ENCODE results near the gene PNPLA6.

The PNPLA6 gene

DNA sequence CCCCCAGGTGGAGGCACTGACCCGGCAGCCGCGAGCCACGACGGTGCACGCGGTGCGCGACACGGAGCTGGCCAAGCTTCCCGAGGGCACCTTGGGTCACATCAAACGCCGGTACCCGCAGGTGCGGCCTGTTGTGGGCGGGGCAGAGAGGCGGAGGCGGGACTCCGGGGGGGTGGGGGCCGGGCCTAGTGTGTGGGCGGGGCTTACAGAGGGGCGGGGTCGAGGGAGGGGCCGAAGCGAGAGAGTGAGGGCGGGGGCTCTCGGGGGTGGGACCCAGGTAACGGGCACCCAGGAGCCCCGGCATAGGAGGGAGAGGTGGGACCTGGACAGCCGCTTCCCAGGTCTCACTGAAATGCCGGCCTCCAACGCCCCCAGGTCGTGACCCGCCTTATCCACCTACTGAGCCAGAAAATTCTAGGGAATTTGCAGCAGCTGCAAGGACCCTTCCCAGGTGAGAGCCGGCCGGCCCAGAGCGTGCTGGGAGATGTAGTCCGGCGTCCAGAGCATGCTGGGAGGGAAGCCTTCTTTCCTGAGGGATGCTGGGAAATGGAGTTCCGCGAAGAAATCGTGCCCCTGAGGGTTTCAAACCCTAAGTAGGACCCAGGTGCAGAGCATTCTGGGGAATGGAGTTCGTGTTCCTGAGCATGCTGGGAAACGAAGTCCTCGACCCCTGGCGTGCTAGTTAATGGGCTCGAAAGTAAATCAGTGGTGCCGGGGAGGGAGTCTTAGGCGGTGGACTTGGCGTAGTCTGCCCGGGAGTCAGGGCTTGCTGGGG, 15.7 kb downstream of the PNPLA6 start:
- Histone ChIP-seq H3K4me2 (no peak overlapping the region), H3K27me3 (ENCODE audit: insufficient read depth, low read depth) (no peaks in the 10 kb centered on the region), H3K27ac (no peak overlapping the region), H3K79me2 (ENCODE audit: insufficient read depth, low read depth) (no peaks in the 10 kb centered on the region), H2AFZ (ENCODE audit: low read depth) (no peak overlapping the region), H4K20me1 (ENCODE audit: insufficient read depth) (no peaks in the 10 kb centered on the region), H3K4me3 (IDR thresholded peaks at IDR 0.05; ENCODE audit: insufficient read depth, low read depth, low read length) (no peak overlapping the region), H3K36me3 (ENCODE audit: insufficient read depth) (no peaks in the 10 kb centered on the region), H3K9ac (no peak overlapping the region), H3K4me1 (ENCODE audit: low read depth, poor library complexity, severe bottlenecking) (peaks cover 8% of the 10 kb centered on the region)
- TF ChIP-seq, protein P1, sequence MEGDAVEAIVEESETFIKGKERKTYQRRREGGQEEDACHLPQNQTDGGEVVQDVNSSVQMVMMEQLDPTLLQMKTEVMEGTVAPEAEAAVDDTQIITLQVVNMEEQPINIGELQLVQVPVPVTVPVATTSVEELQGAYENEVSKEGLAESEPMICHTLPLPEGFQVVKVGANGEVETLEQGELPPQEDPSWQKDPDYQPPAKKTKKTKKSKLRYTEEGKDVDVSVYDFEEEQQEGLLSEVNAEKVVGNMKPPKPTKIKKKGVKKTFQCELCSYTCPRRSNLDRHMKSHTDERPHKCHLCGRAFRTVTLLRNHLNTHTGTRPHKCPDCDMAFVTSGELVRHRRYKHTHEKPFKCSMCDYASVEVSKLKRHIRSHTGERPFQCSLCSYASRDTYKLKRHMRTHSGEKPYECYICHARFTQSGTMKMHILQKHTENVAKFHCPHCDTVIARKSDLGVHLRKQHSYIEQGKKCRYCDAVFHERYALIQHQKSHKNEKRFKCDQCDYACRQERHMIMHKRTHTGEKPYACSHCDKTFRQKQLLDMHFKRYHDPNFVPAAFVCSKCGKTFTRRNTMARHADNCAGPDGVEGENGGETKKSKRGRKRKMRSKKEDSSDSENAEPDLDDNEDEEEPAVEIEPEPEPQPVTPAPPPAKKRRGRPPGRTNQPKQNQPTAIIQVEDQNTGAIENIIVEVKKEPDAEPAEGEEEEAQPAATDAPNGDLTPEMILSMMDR (conservative IDR thresholded peaks at IDR 0.05; ENCODE audit: low read depth, low read length) = no peak

DNA sequence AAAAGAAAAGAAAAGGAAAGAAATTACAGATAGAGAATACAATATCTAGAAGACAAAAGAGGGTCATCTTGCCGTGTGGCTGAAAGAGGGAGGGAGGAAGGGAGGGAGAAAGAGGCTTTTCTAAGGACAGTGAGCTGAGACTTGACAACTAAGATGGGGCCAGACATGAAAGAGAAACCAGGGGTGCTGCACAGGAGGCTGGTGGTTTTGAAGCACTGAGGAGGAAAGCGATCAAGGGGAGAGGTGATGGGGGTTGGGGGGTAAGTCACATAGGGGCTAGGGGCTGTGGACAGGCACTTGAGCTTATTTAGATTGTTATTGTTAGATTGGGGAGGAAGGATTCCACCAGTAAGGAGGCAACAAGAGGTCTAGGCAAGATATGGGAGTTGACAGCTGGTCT, 17.3 kb downstream of the PNPLA6 start:
- no peaks in the 10 kb centered on the region for H3K27me3 ChIP-seq (ENCODE audit: insufficient read depth, low read depth)
- TF ChIP-seq, protein P1 (conservative IDR thresholded peaks at IDR 0.05; ENCODE audit: low read depth, low read length) = no peak

DNA sequence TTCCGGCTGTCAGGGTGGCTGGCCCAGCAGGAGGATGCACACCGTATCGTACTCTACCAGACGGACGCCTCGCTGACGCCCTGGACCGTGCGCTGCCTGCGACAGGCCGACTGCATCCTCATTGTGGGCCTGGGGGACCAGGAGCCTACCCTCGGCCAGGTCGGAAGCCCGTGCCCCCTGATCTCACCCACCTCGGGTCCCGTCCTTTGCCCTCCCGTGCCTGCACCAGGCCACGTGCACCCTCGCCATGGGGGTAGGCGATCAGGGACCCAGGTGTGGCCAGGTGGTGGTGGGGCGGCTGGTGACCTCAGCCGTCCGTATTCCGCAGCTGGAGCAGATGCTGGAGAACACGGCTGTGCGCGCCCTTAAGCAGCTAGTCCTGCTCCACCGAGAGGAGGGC, 19.0 kb downstream of the PNPLA6 start:
- no peaks in the 10 kb centered on the region for H3K79me2 ChIP-seq (ENCODE audit: insufficient read depth, low read depth)
- no peak overlapping the region for H2AFZ ChIP-seq (ENCODE audit: low read depth)
- no peak overlapping the region for H3K27ac ChIP-seq
- no peak overlapping the region for H3K4me3 ChIP-seq (IDR thresholded peaks at IDR 0.05; ENCODE audit: insufficient read depth, low read depth, low read length)
- no peaks in the 10 kb centered on the region for H4K20me1 ChIP-seq (ENCODE audit: insufficient read depth)
- no peaks in the 10 kb centered on the region for H3K36me3 ChIP-seq (ENCODE audit: insufficient read depth)
- H3K4me2 ChIP-seq = no peak overlapping the region
- TF ChIP-seq, protein P1 (conservative IDR thresholded peaks at IDR 0.05; ENCODE audit: low read depth, low read length) = no peak
- no peaks in the 10 kb centered on the region for H3K27me3 ChIP-seq (ENCODE audit: insufficient read depth, low read depth)
- peaks cover 8% of the 10 kb centered on the region for H3K4me1 ChIP-seq (ENCODE audit: low read depth, poor library complexity, severe bottlenecking)
- H3K9ac ChIP-seq = no peak overlapping the region

More for the DNA sequence above, 17.3 kb downstream of the PNPLA6 start:
- Histone ChIP-seq H3K4me2 (no peak overlapping the region; the same call in 1 of the 2 replicates), H3K36me3 (ENCODE audit: insufficient read depth) (no peaks in the 10 kb centered on the region), H4K20me1 (ENCODE audit: insufficient read depth) (no peaks in the 10 kb centered on the region), H3K79me2 (ENCODE audit: insufficient read depth, low read depth) (no peaks in the 10 kb centered on the region), H3K27ac (no peak overlapping the region), H3K4me1 (ENCODE audit: low read depth, poor library complexity, severe bottlenecking) (peaks cover 8% of the 10 kb centered on the region), H3K4me3 (IDR thresholded peaks at IDR 0.05; ENCODE audit: insufficient read depth, low read depth, low read length) (no peak overlapping the region), H2AFZ (ENCODE audit: low read depth) (no peak overlapping the region), H3K9ac (no peak overlapping the region)

DNA sequence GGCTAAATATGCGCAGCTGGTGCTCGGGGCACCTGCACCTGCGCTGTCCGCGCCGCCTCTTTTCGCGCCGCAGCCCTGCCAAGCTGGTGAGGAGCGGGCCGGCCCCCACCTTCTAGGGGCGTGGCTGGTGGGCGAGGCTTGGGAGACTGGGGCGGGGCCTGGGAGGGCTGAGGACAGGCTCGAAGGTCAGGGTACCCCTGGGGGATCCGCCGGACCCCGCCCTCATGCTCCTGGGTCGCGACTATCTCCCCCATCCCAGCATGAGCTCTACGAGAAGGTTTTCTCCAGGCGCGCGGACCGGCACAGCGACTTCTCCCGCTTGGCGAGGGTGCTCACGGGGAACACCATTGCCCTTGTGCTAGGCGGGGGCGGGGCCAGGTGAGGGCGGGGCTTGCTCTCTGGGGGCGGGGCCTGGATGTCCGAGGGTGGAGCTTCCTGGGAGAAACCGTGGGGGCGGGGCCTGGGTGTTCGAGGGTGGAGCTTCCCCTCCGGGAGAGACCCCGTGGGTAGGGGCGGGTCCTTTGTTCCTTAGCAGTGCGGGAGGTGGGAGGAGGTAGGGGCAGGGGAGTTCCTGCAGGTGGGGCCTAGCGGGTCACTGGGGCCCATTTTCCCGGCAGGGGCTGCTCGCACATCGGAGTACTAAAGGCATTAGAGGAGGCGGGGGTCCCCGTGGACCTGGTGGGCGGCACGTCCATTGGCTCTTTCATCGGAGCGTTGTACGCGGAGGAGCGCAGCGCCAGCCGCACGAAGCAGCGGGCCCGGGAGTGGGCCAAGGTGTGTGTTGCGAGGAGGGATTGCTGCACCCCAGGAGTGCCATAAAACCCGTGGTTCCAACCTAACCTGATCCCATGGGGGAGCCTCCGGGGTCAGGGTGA, 19.7 kb downstream of the PNPLA6 start:
- H3K4me1 ChIP-seq (ENCODE audit: low read depth, poor library complexity, severe bottlenecking) = peaks cover 8% of the 10 kb centered on the region
- H3K36me3 ChIP-seq (ENCODE audit: insufficient read depth) = no peaks in the 10 kb centered on the region
- H3K9ac ChIP-seq = no peak overlapping the region
- TF ChIP-seq, protein P1 (conservative IDR thresholded peaks at IDR 0.05; ENCODE audit: low read depth, low read length) = no peak
- H3K27me3 ChIP-seq (ENCODE audit: insufficient read depth, low read depth) = no peaks in the 10 kb centered on the region
- H3K4me3 ChIP-seq (IDR thresholded peaks at IDR 0.05; ENCODE audit: insufficient read depth, low read depth, low read length) = no peak overlapping the region
- H3K4me2 ChIP-seq = no peak overlapping the region
- no peaks in the 10 kb centered on the region for H3K79me2 ChIP-seq (ENCODE audit: insufficient read depth, low read depth)
- no peak overlapping the region for H2AFZ ChIP-seq (ENCODE audit: low read depth)
- no peak overlapping the region for H3K27ac ChIP-seq
- H4K20me1 ChIP-seq (ENCODE audit: insufficient read depth) = no peaks in the 10 kb centered on the region

All from KMS-11 (cell line).